ENCODE data around the gene SLC17A2. TPM values are rescaled to one million over a fixed set of nuclear protein-coding genes. Genes with fewer than 3 reads are reported as not detected.

SLC17A2 gene
- total RNA-seq, 4 donors from 2014 or later = not detected

DNA sequence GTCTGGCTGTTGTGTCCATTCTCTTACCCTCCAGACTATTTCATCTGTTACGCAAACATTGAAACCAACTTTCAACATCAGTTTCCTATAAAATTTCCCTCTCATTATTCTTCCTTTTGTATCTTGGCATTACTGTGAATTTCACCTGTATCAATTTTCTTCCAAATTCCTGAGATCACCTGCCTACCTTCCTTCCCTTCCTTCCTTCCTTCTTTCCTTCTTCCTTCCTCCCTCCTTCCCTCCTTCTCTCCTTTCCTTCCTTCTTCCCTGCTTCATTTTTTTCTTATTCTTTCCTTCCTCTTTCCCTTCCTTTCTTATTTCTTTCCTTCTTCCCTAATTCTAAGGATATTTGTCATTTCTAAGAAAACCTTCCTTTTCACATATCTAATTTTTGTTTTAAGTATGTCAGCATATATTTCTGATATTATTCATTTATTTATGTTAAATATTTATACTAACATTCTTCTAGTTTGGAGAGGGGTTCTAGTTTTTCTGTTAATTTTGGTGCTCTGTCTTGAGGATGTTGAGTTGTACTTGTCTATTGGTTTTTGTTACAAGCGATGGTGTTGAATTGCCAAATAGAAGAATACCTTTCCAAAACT is 51.7 kb downstream of the SLC17A2 start:
- no peak for ATAC-seq
- WGBS, 2 donors (ENCODE audit: low coverage in 1 of 2) = 94 to 95% methylated on average over 2 of the region's 2 CpGs
- Histone ChIP-seq H3K9me3 (no peaks in the 10 kb centered on the region), H3K27ac (no peak overlapping the region), H3K27me3 (peaks cover 5% of the 10 kb centered on the region), H3K4me1 (no peaks in the 10 kb centered on the region), H3K4me3 (no peak overlapping the region), H3K36me3 (no peaks in the 10 kb centered on the region)
- no peak for TF ChIP-seq CTCF (IDR thresholded peaks at IDR 0.05)
- TF ChIP-seq POLR2A (IDR thresholded peaks at IDR 0.05) = no peak
- no peak for TF ChIP-seq EP300 (IDR thresholded peaks at IDR 0.05)
- TF ChIP-seq POLR2AphosphoS5 (IDR thresholded peaks at IDR 0.05) = no peak

DNA sequence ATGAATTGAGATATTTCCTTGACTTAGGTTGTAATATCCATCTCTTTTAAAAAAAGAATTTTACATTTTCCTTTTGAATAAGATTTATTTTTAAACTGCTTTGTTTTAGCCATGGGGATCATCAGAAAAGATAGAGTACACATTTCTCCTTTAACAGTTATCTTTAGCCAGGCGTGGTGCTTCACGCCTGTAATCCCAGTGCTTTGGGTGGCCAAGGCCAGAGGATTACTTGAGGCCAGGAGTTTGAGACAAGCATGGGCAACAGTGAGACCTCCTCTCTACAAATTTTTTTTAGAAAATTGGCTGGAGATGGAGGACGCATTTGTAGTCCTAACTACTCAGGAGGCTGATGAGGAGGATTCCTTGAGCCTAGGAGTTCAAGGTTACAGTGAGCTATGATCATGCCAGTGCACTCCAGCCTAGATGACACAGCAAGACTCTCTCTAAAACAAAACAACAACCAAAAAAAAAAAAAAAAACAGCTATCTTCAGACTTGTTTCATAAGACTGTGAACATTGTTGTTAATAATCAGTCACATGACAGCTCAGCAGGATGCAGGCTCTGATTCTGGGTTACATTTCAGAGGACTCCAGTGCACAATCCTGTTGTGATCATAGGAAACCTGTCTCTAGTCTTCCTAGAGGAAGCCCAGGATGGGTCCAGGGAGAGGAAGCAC is 54.4 kb downstream of the SLC17A2 start:
- ATAC-seq = no peak
- no peaks in the 10 kb centered on the region for H3K4me1 ChIP-seq
- H3K27ac ChIP-seq = no peak overlapping the region
- no peaks in the 10 kb centered on the region for H3K9me3 ChIP-seq
- H3K4me3 ChIP-seq = no peak overlapping the region
- 75 to 100% methylated on average over 1 to 3 of the region's 3 CpGs for WGBS, 2 donors (ENCODE audit: low coverage in 1 of 2)
- no peaks in the 10 kb centered on the region for H3K36me3 ChIP-seq
- no peaks in the 10 kb centered on the region for H3K27me3 ChIP-seq
- TF ChIP-seq EP300 (IDR thresholded peaks at IDR 0.05) = no peak
- no peak for TF ChIP-seq POLR2A (IDR thresholded peaks at IDR 0.05)

GRCh38 chr6:25875563-25875905 is 55.0 kb downstream of the SLC17A2 start:
- Histone ChIP-seq H3K9me3 (no peaks in the 10 kb centered on the region), H3K4me3 (no peak overlapping the region), H3K27me3 (no peaks in the 10 kb centered on the region), H3K4me1 (no peaks in the 10 kb centered on the region), H3K27ac (no peak overlapping the region), H3K36me3 (no peaks in the 10 kb centered on the region)
- no peak for TF ChIP-seq POLR2A (IDR thresholded peaks at IDR 0.05)
- no peak for TF ChIP-seq EP300 (IDR thresholded peaks at IDR 0.05)
- TF ChIP-seq CTCF (IDR thresholded peaks at IDR 0.05) = no peak
- no peak for TF ChIP-seq POLR2AphosphoS5 (IDR thresholded peaks at IDR 0.05)
- whole genome bisulfite sequencing, 2 donors (ENCODE audit: low coverage in 1 of 2) = 71% methylated on average over 3 of the region's 3 CpGs
- ATAC-seq = no peak

DNA sequence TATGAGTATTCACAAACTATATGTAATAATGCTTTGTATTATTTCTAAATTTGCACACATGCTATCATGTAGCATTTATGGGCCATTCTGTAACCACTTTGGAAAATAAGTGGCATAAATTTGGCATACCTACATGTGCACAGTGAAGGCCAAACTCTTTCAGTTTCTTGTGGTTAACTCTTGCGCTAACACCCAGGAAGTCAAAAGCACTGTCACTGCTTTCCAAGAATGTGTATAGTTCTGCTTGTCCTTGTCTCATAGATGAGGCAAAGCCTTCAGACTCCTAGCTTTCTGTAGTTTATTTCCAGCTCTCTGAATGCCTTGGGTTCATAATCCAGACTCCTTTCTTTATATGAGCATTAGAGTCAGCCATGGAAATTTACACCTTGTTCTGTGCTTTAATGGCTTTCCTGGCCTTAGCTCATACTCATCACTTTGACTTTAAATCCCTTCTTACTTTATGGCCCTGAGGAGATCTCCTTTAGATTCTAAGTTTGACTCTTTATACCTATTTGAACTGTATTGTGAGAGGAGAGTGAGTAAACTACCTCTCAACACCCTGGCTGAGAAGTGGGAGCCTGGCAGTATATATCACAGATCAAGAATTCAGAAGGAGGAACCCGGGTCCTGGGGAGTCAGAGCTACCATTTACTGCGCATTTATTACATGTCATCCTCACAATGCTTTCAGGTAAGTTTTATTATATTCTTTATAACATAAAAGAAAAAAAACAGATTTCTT is 55.5 kb downstream of the SLC17A2 start:
- ATAC-seq = no peak
- 91% methylated on average over 3 of the region's 3 CpGs for WGBS, 2 donors (ENCODE audit: low coverage in 1 of 2)
- Histone ChIP-seq H3K27ac (no peak overlapping the region), H3K36me3 (no peaks in the 10 kb centered on the region), H3K9me3 (no peaks in the 10 kb centered on the region), H3K27me3 (no peaks in the 10 kb centered on the region), H3K4me1 (no peaks in the 10 kb centered on the region), H3K4me3 (no peak overlapping the region)
- TF ChIP-seq CTCF (IDR thresholded peaks at IDR 0.05) (no peak), POLR2AphosphoS5 (IDR thresholded peaks at IDR 0.05) (no peak), POLR2A (IDR thresholded peaks at IDR 0.05) (no peak), EP300 (IDR thresholded peaks at IDR 0.05) (no peak)

- TF ChIP-seq EP300 (IDR thresholded peaks at IDR 0.05) (no peak), CTCF (IDR thresholded peaks at IDR 0.05) (no peak), POLR2AphosphoS5 (IDR thresholded peaks at IDR 0.05) (no peak)
- no peaks in the 10 kb centered on the region for H3K36me3 ChIP-seq
- H3K27me3 ChIP-seq = no peaks in the 10 kb centered on the region
- ATAC-seq = no peak
- H3K4me3 ChIP-seq = no peak within 1 kb of the TSS
- H3K27ac ChIP-seq = no peak within 1 kb of the TSS
- H3K9me3 ChIP-seq = no peaks in the 10 kb centered on the region
- no peaks in the 10 kb centered on the region for H3K4me1 ChIP-seq
- WGBS, 2 donors (ENCODE audit: low coverage in 1 of 2) = 82 to 94% methylated on average over 1 to 3 of the region's 3 CpGs
Observed at GRCh38 chr6:25874118-25874517, 56.4 kb downstream of the SLC17A2 start, which contains the start of gene SLC17A3. Gene SLC17A3 (minus strand): TSS chr6:25874243. CDS start chr6:25868387, 5,856 bp downstream.

All from gastroesophageal sphincter (tissue), 4 donors.